Mononuclear cell (primary cell): Measurements from ENCODE around the gene SERF2. TPM values are rescaled to one million over a fixed set of nuclear protein-coding genes. Genes with fewer than 3 reads are reported as not detected.

Experiments used
- H3K27me3 ChIP-seq: 2 replicates; pipeline ENCODE4 v1.6.0; 2011; ENCODE audit warnings: low read length, control low read depth; ENCODE audit not compliant: insufficient read depth
- H3K4me1 ChIP-seq: 2 replicates; pipeline ENCODE4 v1.5.1; 2011; ENCODE audit warnings: mild to moderate bottlenecking, low read length, control low read depth; ENCODE audit not compliant: insufficient read depth
- H3K4me3 ChIP-seq: 2 replicates; pipeline ENCODE4 v1.5.1; 2011; ENCODE audit warnings: mild to moderate bottlenecking, low read length, moderate library complexity
- H3K9me3 ChIP-seq: 2 replicates; pipeline ENCODE4 v1.5.1; 2011; ENCODE audit warnings: low read depth, mild to moderate bottlenecking, control low read depth, low read length
- total RNA-seq: library from RNA; depleted of rRNA; stranded (reverse); fragments of >200 nt; gene quantifications from one replicate; pipeline ENCODE4 v1.2.3, GENCODE V29; 2012

The SERF2 gene
- total RNA-seq, 1 donor, result 301 TPM

- no peaks in the 10 kb centered on the region for H3K4me1 ChIP-seq
- H3K27me3 ChIP-seq, result no peaks in the 10 kb centered on the region
- no peak overlapping the region for H3K4me3 ChIP-seq
- H3K9me3 ChIP-seq, result no peaks in the 10 kb centered on the region
Observed at GRCh38 chr15:43845421-43845820, 53.3 kb downstream of the SERF2 start.

Other genes with a start within 250 kb of the SERF2 start
- 9.9 TPM for gene PPIP5K1, start 202.1 kb upstream of the SERF2 start, total RNA-seq
- gene CKMT1B, start 198.3 kb upstream of the SERF2 start, total RNA-seq, result not detected
- 0.42 TPM for gene STRC, start 173.5 kb upstream of the SERF2 start, total RNA-seq
- gene CATSPER2, start 143.5 kb upstream of the SERF2 start, total RNA-seq, result 2.5 TPM
- not detected for gene CKMT1A, start 98.5 kb upstream of the SERF2 start, total RNA-seq
- 119 TPM for gene PDIA3, start 45.9 kb upstream of the SERF2 start, total RNA-seq
- 1.7 TPM for gene ELL3, start 15.4 kb upstream of the SERF2 start, total RNA-seq
- not detected for gene SERINC4, start 7.9 kb downstream of the SERF2 start, total RNA-seq
- 6.5 TPM for gene HYPK, start 8.3 kb downstream of the SERF2 start, total RNA-seq
- gene MFAP1, start 32.4 kb downstream of the SERF2 start, total RNA-seq, result 10.5 TPM
- gene WDR76, start 34.7 kb downstream of the SERF2 start, total RNA-seq, result 6.7 TPM